Loucy (cell line): ENCODE results near the gene TRPM2.

Source experiments
- H2AFZ ChIP-seq: fragments of 200-600 bp; sonication (generic); 2 replicates; pipeline ENCODE4 v1.6.0; 2016; ENCODE audit warnings: antibody characterized with exemption, mild to moderate bottlenecking, low read length, moderate library complexity
- H3F3A ChIP-seq: fragments of 200-600 bp; 2 replicates; pipeline ENCODE4 v1.6.0; 2016; ENCODE audit warnings: antibody characterized with exemption, low read depth, mild to moderate bottlenecking
- H3K27me3 ChIP-seq: fragments of 200-600 bp; sonication (generic); 2 replicates; pipeline ENCODE4 v1.6.1; 2014; ENCODE audit warnings: low read length, mild to moderate bottlenecking; ENCODE audit not compliant: insufficient read depth, poor library complexity, severe bottlenecking
- H3K36me3 ChIP-seq: fragments of 200-600 bp; sonication (generic); 2 replicates; pipeline ENCODE4 v1.6.1; 2016; ENCODE audit warnings: low read length; ENCODE audit not compliant: insufficient read depth
- H3K4me1 ChIP-seq: fragments of 200-600 bp; sonication (generic); 2 replicates; pipeline ENCODE4 v1.5.1; 2014; ENCODE audit warnings: low read length, mild to moderate bottlenecking; ENCODE audit not compliant: insufficient read depth, poor library complexity, severe bottlenecking
- H3K4me2 ChIP-seq: fragments of 200-600 bp; sonication (generic); 2 replicates; pipeline ENCODE4 v1.6.0; 2014; ENCODE audit warnings: antibody characterized with exemption, low read length, low read depth, mild to moderate bottlenecking; ENCODE audit not compliant: poor library complexity, severe bottlenecking
- H3K4me3 ChIP-seq: fragments of 200-600 bp; sonication (generic); 2 replicates; pipeline ENCODE4 v1.5.1; 2014; ENCODE audit warnings: low read length, mild to moderate bottlenecking, mixed read lengths; ENCODE audit not compliant: poor library complexity, severe bottlenecking
- H3K79me2 ChIP-seq: fragments of 200-600 bp; sonication (generic); 2 replicates; pipeline ENCODE4 v1.6.1; 2014; ENCODE audit warnings: low read length; ENCODE audit not compliant: insufficient read depth
- H3K9ac ChIP-seq: fragments of 200-600 bp; sonication (generic); 2 replicates; pipeline ENCODE4 v1.6.0; 2014; ENCODE audit warnings: mild to moderate bottlenecking, low read depth, low read length, moderate library complexity; ENCODE audit not compliant: poor library complexity, severe bottlenecking
- H3K9me2 ChIP-seq: fragments of 200-600 bp; sonication (generic); replicated peaks from 2 replicates; pipeline ENCODE4 v1.6.1; 2016; ENCODE audit warnings: low read depth, low read length, mixed read lengths
- H3K9me3 ChIP-seq: fragments of 200-600 bp; sonication (generic); 2 replicates; pipeline ENCODE4 v1.6.1; 2014; ENCODE audit warnings: mild to moderate bottlenecking, antibody characterized with exemption, low read length, low read depth; ENCODE audit not compliant: insufficient read depth
- H4K20me1 ChIP-seq: fragments of 200-600 bp; sonication (generic); 2 replicates; pipeline ENCODE4 v1.6.0; 2014; ENCODE audit warnings: antibody characterized with exemption, low read length, mild to moderate bottlenecking; ENCODE audit not compliant: insufficient read depth, poor library complexity, severe bottlenecking
- CTCF ChIP-seq: fragments of 200-600 bp; sonication (generic); conservative IDR thresholded peaks from 2 replicates; pipeline ENCODE4 v1.5.1; 2014; ENCODE audit warnings: mild to moderate bottlenecking, antibody characterized with exemption, low read length
- EZH2phosphoT487 ChIP-seq: fragments of 200-600 bp; IDR thresholded peaks from 2 replicates; pipeline ENCODE4 v1.6.1; 2018; ENCODE audit warnings: antibody characterized with exemption, mild to moderate bottlenecking, moderate library complexity, borderline replicate concordance

Gene TRPM2

GRCh38 chr21:44423941-44424607, 70.7 kb downstream of the TRPM2 start:
- TF ChIP-seq CTCF (no peak), EZH2phosphoT487 (no peak)
- Histone ChIP-seq H4K20me1 (no peaks in the 10 kb centered on the region), H3K79me2 (no peaks in the 10 kb centered on the region), H3K4me2 (no peak overlapping the region), H3K9me2 (no peaks in the 10 kb centered on the region), H2AFZ (no peak overlapping the region), H3K27me3 (no peaks in the 10 kb centered on the region), H3K9ac (no peak overlapping the region), H3F3A (no peaks in the 10 kb centered on the region), H3K4me3 (no peak overlapping the region), H3K9me3 (peaks cover 6% of the 10 kb centered on the region; the same call in 1 of the 2 replicates), H3K4me1 (no peaks in the 10 kb centered on the region), H3K36me3 (no peaks in the 10 kb centered on the region)

- H4K20me1 ChIP-seq, result no peaks in the 10 kb centered on the region
- no peaks in the 10 kb centered on the region for H3K9me2 ChIP-seq
- H3K27me3 ChIP-seq, result no peaks in the 10 kb centered on the region
- H3F3A ChIP-seq, result no peaks in the 10 kb centered on the region
- H3K79me2 ChIP-seq, result no peaks in the 10 kb centered on the region
- TF ChIP-seq CTCF, result no peak
- no peak for TF ChIP-seq EZH2phosphoT487
- no peaks in the 10 kb centered on the region for H3K4me1 ChIP-seq
- H3K9ac ChIP-seq, result no peak overlapping the region
- no peak overlapping the region for H3K4me2 ChIP-seq
- no peak overlapping the region for H3K4me3 ChIP-seq
- no peaks in the 10 kb centered on the region for H3K36me3 ChIP-seq
- H2AFZ ChIP-seq, result no peak overlapping the region
- peaks cover 2% of the 10 kb centered on the region; the same call in 1 of the 2 replicates for H3K9me3 ChIP-seq
These were observed 71.3 kb downstream of the TRPM2 start for GRCh38 chr21:44424608-44425306.

- Histone ChIP-seq H2AFZ (no peak overlapping the region), H3K9ac (no peak overlapping the region), H3K4me2 (no peak overlapping the region)
These were observed 72.0 kb downstream of the TRPM2 start for GRCh38 chr21:44425307-44425894.

More at GRCh38 chr21:44425307-44425894, 72.0 kb downstream of the TRPM2 start:
- no peaks in the 10 kb centered on the region for H3K36me3 ChIP-seq
- H3F3A ChIP-seq, result no peaks in the 10 kb centered on the region
- no peaks in the 10 kb centered on the region for H3K4me1 ChIP-seq
- no peaks in the 10 kb centered on the region for H4K20me1 ChIP-seq
- no peaks in the 10 kb centered on the region for H3K27me3 ChIP-seq
- no peak overlapping the region for H3K4me3 ChIP-seq
- 0 out of 2 replicates have a peak, but pooled peaks cover 6% of the 10 kb centered on the region for H3K9me3 ChIP-seq
- no peaks in the 10 kb centered on the region for H3K79me2 ChIP-seq
- H3K9me2 ChIP-seq, result no peaks in the 10 kb centered on the region
- no peak for TF ChIP-seq CTCF
- no peak for TF ChIP-seq EZH2phosphoT487
